Urothelium cell line (cell line): ENCODE data around the gene AKT1.

Source experiments
- DNase-seq: peaks from one replicate; pipeline ENCODE4 v3.0.0; 2011; ENCODE audit warnings: low spot score, mixed read lengths
- FAIRE-seq: peaks from 2 replicates; lab custom pipeline; 2011; peaks lifted over from hg19 to GRCh38; lab: Jason Lieb, UNC

AKT1 gene

GRCh38 chr14:104787736-104788135 lies 7.8 kb downstream of the AKT1 start:
- DNase-seq (no peak), FAIRE-seq (no peak)

GRCh38 chr14:104786726-104787675 lies 8.5 kb downstream of the AKT1 start:
- FAIRE-seq (no peak), DNase-seq (no peak)

- FAIRE-seq (no peak), DNase-seq (no peak)
These were observed 9.4 kb downstream of the AKT1 start for GRCh38 chr14:104786091-104786586.

DNA sequence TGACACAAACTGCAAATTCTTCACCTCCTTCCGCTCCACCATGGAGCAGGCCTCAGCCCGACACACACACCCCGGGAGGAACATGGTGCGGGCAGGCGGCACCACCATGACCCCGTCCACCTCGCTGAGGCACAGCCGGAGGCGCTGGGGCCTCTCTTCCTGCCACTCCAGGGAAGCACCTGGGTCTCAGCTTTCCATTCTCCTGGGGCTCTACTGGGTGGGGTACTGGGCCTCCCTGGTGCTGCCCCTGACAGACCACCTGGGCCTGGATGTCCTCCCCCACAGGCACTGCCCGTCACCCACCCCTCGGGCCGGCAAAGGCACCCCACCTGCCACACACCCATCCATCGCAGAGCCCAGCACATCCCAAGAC lies 9.9 kb downstream of the AKT1 start:
- DNase-seq (no peak), FAIRE-seq (no peak)

GRCh38 chr14:104784846-104785707 lies 10.5 kb downstream of the AKT1 start:
- DNase-seq (no peak), FAIRE-seq (no peak)

DNA sequence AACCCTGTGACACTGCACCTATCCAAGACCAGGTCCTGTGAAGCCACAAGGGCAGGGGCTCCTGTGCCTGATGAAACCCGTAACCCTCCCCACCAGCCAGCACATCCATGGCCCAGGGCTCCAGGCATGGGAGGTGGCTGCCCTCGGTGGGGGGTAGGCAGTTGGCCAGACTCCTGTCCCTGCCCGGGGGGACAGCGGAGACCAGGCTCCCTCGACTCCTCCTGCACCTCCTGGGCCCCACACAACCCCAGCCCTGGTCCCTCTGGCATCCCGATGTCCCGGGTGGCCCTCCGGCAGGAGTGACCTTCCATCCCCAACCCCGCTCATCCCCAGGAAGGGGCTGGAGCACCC lies 11.4 kb downstream of the AKT1 start:
- FAIRE-seq (no peak), DNase-seq (no peak)

GRCh38 chr14:104783484-104784217 lies 11.9 kb downstream of the AKT1 start:
- DNase-seq (no peak), FAIRE-seq (no peak)

- no peak for FAIRE-seq
- DNase-seq: no peak
These were observed 12.8 kb downstream of the AKT1 start for GRCh38 chr14:104782808-104783139.

DNA sequence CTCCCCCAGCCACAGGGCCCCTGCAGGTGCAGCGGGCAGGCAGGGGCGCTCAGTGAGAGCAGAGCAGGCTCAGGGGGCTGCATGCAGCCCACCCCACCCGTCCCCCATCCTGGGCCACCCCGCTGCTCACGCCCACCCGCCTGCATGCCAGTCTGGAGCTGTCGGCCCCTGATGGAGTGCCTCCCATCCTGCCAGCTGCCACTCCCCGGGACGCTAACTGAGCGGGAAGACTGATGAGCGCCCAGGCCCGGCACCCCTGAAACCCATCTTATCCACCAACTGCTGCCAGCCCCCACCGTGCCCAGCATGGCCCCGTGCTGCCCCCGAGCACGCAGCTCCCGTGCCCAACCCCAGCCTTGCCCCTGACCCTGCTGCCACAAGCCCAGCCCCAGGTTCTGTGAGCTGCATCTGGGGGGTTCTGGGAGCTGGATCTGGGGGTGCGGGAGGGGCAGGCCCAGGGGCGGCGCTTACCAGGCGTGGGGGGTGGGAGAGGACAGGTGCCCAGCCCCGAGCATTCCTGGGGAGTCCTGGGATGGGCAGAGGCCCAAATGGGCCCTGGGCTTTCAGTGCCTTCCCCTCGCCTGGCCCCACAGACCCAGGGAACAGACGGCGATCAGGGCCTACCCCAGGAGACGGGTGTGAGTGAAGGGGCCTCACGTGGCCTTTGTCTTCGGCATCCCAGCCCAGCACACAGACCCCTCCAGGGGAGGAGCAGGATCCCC lies 13.3 kb downstream of the AKT1 start:
- DNase-seq (no peak), FAIRE-seq (no peak)

DNA sequence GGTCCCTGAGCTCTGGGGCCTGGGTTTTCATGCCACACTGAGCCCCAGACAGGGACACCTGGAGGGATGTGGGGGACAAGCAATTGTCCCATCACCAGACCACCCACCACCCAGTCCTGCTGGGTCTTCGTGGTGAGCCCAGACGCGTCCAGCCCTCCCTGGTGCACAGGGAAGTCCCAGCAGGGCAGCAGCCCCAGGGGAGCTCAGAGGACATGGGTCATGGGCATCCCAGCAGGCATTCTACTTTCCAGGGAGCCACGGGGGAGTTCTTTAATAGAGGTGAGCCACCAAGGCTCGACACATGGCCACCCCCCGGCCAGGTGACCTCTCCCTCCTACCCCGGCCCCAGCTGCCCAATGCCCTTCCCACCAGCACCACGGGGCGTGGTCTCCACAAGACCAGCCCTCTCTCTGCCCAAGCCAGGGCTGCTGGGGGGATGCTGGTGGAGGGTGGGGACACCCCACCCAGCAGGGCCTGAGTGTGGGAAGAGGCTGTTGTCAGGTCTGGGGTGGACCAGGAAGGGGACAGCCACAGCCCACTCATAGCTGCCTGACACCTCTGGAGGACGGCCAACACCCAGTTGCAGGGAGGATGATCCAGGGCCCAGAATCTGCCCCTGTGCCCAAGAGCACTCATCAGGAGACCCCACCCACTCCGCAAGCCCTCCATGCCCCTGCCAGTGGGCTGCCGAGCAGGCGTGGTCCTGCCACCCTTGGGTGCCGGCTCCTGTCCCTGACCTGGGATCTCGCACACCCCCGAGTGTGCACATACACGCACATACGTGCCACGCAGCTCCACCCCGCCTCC lies 14.1 kb downstream of the AKT1 start:
- FAIRE-seq: no peak
- no peak for DNase-seq

DNA sequence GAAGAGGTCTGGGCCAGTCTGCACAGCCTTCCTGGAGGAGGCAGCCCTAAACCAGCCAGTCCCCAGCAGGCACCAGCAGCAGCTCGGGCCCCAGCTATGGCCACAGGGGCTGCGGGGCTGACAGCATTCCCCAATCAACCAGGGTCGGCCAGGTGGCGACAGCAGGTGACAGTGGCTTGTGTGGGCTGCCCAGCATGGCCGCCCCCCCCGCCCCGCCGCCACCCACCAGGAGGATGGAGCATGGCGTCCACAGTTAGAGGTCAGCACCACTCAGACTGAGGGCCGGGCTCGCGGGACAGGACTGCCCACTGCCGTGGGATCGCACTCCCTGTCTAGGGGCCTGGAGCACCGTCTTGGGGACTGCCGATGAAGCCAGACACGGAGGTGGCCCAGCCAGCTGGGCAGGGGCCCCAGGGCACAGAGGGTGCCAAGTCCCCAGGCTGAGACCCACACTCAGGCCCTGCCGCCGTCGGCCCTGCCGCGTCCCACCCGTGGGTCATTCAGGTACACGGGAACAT lies 15.0 kb downstream of the AKT1 start:
- DNase-seq (no peak), FAIRE-seq (no peak)

- FAIRE-seq: no peak
- no peak for DNase-seq
These were observed 15.6 kb downstream of the AKT1 start for GRCh38 chr14:104779776-104780512.

DNA sequence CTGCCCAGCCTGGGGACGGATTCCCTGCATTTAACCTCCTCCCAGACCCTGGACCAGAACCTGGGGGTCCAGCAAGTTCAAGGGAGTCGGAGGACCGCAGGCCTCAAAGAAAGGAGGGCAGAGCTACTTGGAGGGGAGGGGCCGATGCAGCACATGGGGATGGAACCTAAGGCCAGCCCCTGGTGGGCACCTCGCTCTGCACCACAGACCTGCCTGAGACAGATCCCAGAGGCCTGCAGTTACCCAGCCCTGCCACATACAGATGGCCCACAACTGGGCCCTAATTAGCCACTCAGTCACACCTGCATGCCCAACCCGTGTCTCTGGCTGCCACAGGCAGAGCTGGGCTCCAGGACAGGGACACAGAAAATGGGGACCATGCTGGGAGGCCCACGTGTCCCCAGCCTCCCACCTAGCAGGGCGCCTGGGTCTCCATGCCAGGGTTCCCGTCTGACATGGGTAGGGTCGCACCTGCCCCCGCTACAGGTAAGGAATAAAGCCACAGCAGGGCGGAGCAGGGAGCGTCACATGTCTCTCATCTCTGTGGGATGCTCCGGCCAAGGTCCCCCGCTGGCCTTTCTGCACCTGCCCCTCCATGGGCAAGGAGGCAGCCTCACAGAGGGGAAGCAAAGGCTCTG lies 16.7 kb downstream of the AKT1 start:
- DNase-seq (no peak), FAIRE-seq (no peak)

DNA sequence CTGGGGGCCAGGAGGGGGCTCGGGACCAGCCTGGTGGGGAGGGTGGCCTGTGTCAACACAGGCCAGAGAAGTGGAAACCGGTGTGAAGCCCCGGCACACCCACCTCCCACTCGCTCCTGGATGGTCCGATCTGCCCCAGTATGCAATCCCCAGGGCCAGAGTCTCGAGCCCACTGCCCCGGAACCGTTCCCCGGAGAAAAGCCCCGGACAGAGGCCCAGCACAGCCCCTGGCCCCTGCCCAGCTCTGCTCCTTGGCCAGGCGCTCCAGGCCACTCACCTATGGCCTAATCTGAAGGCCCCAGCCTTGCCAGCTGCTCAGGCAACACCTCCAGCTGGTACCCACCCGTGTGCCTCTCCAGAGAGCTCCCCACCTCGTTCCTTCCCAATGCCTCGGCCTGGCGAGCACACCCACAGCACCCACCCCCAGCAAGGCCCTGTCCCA lies 17.7 kb downstream of the AKT1 start:
- DNase-seq (no peak), FAIRE-seq (no peak)

DNA sequence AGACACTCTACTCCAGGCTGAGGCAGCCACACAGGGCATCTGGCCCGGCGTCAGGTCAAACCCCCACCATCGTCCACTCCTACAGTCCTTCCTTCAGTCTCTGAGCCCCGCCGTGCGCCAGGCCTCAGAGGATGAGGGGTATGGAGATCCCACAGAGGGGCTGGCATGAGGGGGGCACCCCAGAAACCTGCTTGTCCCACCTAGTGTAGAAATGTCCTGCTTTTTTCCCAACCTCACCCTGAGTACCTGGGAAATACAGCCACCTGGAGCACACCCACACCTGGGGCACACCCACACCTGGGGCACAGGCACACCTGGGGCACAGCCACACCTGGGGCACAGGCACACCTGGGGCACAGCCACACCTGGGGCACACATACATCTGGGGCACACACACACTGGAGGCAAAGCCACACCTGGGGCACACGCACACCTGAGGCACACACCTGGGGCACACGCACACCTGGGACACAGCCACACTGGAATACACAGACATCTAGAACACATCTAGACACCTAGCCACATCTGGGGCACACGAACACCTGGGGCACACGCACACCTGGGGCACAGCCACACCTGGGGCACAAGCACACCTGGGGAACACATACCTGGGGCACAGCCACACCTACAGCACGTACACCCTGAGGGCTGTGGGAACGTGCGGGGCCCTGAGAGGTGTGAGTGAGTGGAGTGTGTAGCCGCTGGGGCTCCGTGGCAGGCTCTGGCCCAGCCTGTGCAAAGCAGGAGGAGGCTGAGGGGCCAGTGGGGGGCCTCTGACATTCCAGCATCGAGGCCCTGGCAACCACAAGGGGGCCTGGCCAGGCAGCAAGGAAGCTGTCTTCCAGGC lies 18.4 kb downstream of the AKT1 start:
- FAIRE-seq (no peak), DNase-seq (no peak)

GRCh38 chr14:104776481-104776880 lies 19.1 kb downstream of the AKT1 start:
- DNase-seq (no peak), FAIRE-seq (no peak)

GRCh38 chr14:104775073-104775489 lies 20.5 kb downstream of the AKT1 start:
- FAIRE-seq (no peak), DNase-seq (no peak)
